ENCODE measurements around the gene SAP30L. TPM values are rescaled to one million over a fixed set of nuclear protein-coding genes. Genes with fewer than 3 reads are reported as not detected.
A peak's percentile ranks its signal among the peaks of the same experiment; 100 is the strongest.

The SAP30L gene, protein sequence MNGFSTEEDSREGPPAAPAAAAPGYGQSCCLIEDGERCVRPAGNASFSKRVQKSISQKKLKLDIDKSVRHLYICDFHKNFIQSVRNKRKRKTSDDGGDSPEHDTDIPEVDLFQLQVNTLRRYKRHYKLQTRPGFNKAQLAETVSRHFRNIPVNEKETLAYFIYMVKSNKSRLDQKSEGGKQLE
- total RNA-seq (2022) (30.5 and 32.5 TPM in 2 replicates), Bru-seq, nascent RNA (percentile 71 among the genes with signal in this experiment), BruChase-seq, experiment 1, labeled RNA remaining after a 2-hour chase (percentile 74 among the genes with signal in this experiment), BruChase-seq, experiment 2, labeled RNA remaining after a 6-hour chase (percentile 85 among the genes with signal in this experiment)
- long read RNA-seq, full-length matches to known transcripts, result 32 of 44 reads
- long read RNA-seq, partial matches to known transcripts, result 0 of 44 reads
- long read RNA-seq, other reads (novel, unspliced or antisense), result 12 of 44 reads

DNA sequence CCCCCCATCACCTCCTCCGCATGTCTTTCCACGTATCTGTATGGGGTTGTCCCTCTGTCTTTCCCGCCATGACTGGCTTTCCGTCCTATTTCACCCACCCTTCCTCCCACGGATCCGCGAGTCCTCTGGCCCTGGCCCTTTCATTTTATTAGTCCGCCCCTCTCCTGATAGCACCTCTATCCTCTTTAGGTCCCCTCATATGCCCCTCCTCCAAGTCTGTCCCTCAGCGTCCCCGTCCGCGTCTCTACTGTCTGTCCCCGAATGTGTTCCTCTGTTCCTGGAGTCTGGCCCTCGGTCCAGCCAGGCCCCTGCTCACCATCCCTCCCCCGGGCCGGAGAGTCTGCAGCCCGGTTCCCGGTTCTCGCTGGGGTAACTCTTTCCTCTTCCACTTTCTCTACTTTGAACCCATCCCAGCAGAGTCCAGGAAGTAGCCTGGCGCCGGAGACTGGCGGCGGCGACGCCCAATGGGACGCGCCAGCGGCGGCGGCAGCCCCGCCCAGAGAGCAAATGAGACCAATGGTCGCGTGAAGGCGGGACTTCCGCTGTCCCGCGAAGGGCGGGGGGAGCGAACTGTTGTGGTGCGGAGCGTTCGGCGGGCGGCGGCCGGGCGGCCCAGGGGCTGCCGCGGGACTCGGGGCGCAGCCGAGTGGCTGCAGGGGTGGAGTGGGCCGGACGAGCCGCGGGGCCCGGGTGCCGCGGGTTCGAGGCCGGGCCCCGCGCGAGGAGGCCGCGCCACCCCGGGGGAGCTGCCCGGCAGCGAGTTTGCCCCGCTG is at the start of gene SAP30L:
Gene SAP30L (plus strand): TSS at position 576 of the 773 bp plus-strand sequence. CDS start 608 bp downstream, outside the sequence.
- H3K4me3 Mint-ChIP-seq (ENCODE audit: unreplicated experiment), result peak within 1 kb of the TSS; percentile 98
- BruUV-seq (replicated peaks), result no TSS peak
- no peaks in the 10 kb centered on the region for H3K27me3 Mint-ChIP-seq (ENCODE audit: insufficient read depth, unreplicated experiment)
- Histone ChIP-seq H3K9me3 (no peaks in the 10 kb centered on the region), H3K4me3 (ENCODE audit: low read depth, low read length) (peak within 1 kb of the TSS; percentile 77), H3K27me3 (replicated peaks; ENCODE audit: control insufficient read depth, insufficient read depth, low read length) (no peaks in the 10 kb centered on the region), H3K4me1 (no peaks in the 10 kb centered on the region), H3K36me3 (ENCODE audit: control insufficient read depth, insufficient read depth, low read length) (no peaks in the 10 kb centered on the region; the same call in 1 of the 2 replicates)
- peak within 1 kb of the TSS; percentile 77 for H3K27ac Mint-ChIP-seq (ENCODE audit: unreplicated experiment)
- peaks cover 16% of the 10 kb centered on the region for H3K4me1 Mint-ChIP-seq (ENCODE audit: low read depth, unreplicated experiment)
- intact Hi-C loops (cut with micrococcal nuclease; ENCODE audit: unreplicated experiment), result loop anchor here (5.0 kb wide), 1 partner anchor 158 kb away; no protein-coding TSS in a partner anchor
- ChIA-PET POLR2A (no interaction called here), CTCF (no interaction called here)
- peak; percentile 94 to 97 for DNase-seq
- H3K36me3 Mint-ChIP-seq (ENCODE audit: insufficient read depth, unreplicated experiment), result peaks cover 16% of the 10 kb centered on the region
- TF ChIP-seq, protein P1, sequence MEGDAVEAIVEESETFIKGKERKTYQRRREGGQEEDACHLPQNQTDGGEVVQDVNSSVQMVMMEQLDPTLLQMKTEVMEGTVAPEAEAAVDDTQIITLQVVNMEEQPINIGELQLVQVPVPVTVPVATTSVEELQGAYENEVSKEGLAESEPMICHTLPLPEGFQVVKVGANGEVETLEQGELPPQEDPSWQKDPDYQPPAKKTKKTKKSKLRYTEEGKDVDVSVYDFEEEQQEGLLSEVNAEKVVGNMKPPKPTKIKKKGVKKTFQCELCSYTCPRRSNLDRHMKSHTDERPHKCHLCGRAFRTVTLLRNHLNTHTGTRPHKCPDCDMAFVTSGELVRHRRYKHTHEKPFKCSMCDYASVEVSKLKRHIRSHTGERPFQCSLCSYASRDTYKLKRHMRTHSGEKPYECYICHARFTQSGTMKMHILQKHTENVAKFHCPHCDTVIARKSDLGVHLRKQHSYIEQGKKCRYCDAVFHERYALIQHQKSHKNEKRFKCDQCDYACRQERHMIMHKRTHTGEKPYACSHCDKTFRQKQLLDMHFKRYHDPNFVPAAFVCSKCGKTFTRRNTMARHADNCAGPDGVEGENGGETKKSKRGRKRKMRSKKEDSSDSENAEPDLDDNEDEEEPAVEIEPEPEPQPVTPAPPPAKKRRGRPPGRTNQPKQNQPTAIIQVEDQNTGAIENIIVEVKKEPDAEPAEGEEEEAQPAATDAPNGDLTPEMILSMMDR (IDR thresholded peaks at IDR 0.05; ENCODE audit: insufficient read depth in 1 of 2, low read depth in 1 of 2, low read length in 1 of 2, severe bottlenecking in 1 of 2, unreplicated experiment in 1 of 2), result no peak
- H3K9me3 Mint-ChIP-seq (ENCODE audit: unreplicated experiment), result no peaks in the 10 kb centered on the region

DNA sequence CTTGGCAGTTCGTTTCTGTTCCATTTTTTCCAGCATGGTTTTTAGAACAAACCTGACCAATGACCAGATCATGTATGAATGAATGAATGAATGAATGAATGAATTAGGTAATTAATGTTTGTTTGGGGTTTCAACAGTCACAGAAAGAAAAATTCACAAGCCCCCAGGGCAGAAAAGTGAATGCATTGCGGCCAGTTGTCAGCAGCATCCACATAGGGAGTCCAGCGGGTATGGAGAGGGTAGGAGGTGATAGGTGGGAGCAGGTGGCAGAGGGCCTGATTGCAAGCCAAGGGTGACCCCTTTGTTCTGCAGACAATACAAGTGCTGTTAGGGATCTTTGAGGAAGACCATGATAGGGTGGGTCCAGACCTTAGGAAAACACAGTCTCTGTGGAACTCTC is 49.7 kb upstream of the SAP30L start:
- H3K9me3 ChIP-seq, result no peaks in the 10 kb centered on the region
- Mint-ChIP-seq H3K9me3 (ENCODE audit: unreplicated experiment) (no peaks in the 10 kb centered on the region), H3K4me1 (ENCODE audit: low read depth, unreplicated experiment) (no peaks in the 10 kb centered on the region), H3K4me3 (ENCODE audit: unreplicated experiment) (no peak overlapping the region), H3K36me3 (ENCODE audit: insufficient read depth, unreplicated experiment) (peaks cover 11% of the 10 kb centered on the region), H3K27ac (ENCODE audit: unreplicated experiment) (no peak overlapping the region), H3K27me3 (ENCODE audit: insufficient read depth, unreplicated experiment) (no peaks in the 10 kb centered on the region)
- POLR2A ChIA-PET, result no interaction called here
- intact Hi-C loops (cut with micrococcal nuclease; ENCODE audit: unreplicated experiment), result no loop called here
- no peaks in the 10 kb centered on the region for H3K36me3 ChIP-seq (ENCODE audit: control insufficient read depth, insufficient read depth, low read length)
- no peaks in the 10 kb centered on the region for H3K4me1 ChIP-seq
- CTCF ChIA-PET, result no interaction called here
- no peaks in the 10 kb centered on the region for H3K27me3 ChIP-seq (replicated peaks; ENCODE audit: control insufficient read depth, insufficient read depth, low read length)
- no TSS peak for BruUV-seq (replicated peaks)
- no peak overlapping the region for H3K4me3 ChIP-seq (ENCODE audit: low read depth, low read length)
- DNase-seq, result no peak
- TF ChIP-seq, protein P1 (IDR thresholded peaks at IDR 0.05; ENCODE audit: insufficient read depth in 1 of 2, low read depth in 1 of 2, low read length in 1 of 2, severe bottlenecking in 1 of 2, unreplicated experiment in 1 of 2), result no peak

DNA sequence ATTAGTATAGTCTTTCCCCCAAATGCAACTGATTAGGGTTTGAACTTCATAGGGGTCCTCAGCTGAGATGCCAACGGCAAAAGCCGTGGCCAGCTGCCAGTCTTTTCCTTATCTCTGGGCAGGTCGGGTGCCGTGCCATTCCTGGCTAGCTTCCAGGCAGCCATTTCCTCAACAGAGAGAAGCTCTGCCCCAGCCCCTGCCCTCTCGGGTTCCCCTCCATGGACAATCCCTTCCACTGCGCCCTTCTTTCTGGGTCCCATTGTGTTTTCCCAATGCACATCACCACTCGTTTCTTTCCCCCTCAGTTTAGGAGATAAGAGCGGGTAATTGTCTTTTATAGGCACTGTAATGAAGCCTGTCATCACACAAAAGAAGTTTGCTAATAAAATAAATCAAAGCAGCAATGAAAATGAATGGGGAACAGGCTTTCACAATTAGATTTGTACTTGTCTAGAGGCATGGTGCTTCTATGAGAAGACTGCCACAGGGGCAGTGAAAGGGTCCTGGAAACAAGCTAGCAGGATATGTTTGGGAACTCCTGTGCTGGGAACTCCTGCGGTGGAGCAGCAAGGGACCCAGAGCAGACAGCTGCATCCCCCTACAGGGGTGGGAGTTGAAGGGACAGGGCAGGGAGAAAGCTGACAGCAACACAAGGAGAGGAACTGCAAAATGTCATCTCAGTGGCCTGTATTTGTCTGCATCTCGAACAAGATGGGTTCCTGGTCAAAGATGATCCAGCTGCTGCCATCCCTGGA is 48.0 kb upstream of the SAP30L start:
- Histone ChIP-seq H3K4me1 (no peaks in the 10 kb centered on the region), H3K4me3 (ENCODE audit: low read depth, low read length) (no peak overlapping the region), H3K36me3 (ENCODE audit: control insufficient read depth, insufficient read depth, low read length) (no peaks in the 10 kb centered on the region), H3K27me3 (replicated peaks; ENCODE audit: control insufficient read depth, insufficient read depth, low read length) (no peaks in the 10 kb centered on the region), H3K9me3 (no peaks in the 10 kb centered on the region)
- intact Hi-C loops (cut with micrococcal nuclease; ENCODE audit: unreplicated experiment), result no loop called here
- ChIA-PET POLR2A (no interaction called here), CTCF (no interaction called here)
- H3K27ac Mint-ChIP-seq (ENCODE audit: unreplicated experiment), result no peak overlapping the region
- H3K27me3 Mint-ChIP-seq (ENCODE audit: insufficient read depth, unreplicated experiment), result no peaks in the 10 kb centered on the region
- H3K9me3 Mint-ChIP-seq (ENCODE audit: unreplicated experiment), result no peaks in the 10 kb centered on the region
- TF ChIP-seq, protein P1 (IDR thresholded peaks at IDR 0.05; ENCODE audit: insufficient read depth in 1 of 2, low read depth in 1 of 2, low read length in 1 of 2, severe bottlenecking in 1 of 2, unreplicated experiment in 1 of 2), result no peak
- H3K4me3 Mint-ChIP-seq (ENCODE audit: unreplicated experiment), result no peak overlapping the region
- no TSS peak for BruUV-seq (replicated peaks)
- no peak for DNase-seq
- peaks cover 11% of the 10 kb centered on the region for H3K36me3 Mint-ChIP-seq (ENCODE audit: insufficient read depth, unreplicated experiment)
- H3K4me1 Mint-ChIP-seq (ENCODE audit: low read depth, unreplicated experiment), result no peaks in the 10 kb centered on the region

All from Caco-2 (cell line).